Vagina (tissue), 2 donors: ENCODE data around the gene PEX11B. TPM values are rescaled to one million over a fixed set of nuclear protein-coding genes. Genes with fewer than 3 reads are reported as not detected.
A peak's percentile ranks its signal among the peaks of the same experiment; 100 is the strongest.

Experiments
- DNase-seq, 2 donors: peaks; one replicate each; pipeline ENCODE4 v3.0.0-alpha.2; 2017; ENCODE audit errors: extremely low spot score in 2 of 2
- H3K27ac ChIP-seq: fragments of 200-600 bp; sonication (generic); one replicate; pipeline ENCODE4 v1.5.1; 2019
- H3K27me3 ChIP-seq: fragments of 200-600 bp; sonication (generic); one replicate; pipeline ENCODE4 v1.5.1; 2019
- H3K36me3 ChIP-seq, 2 donors: fragments of 200-600 bp; sonication (generic); one replicate each; pipeline ENCODE4 v1.5.1; 2017 to 2019
- H3K4me1 ChIP-seq: fragments of 200-600 bp; sonication (generic); one replicate; pipeline ENCODE4 v1.5.1; 2019
- H3K4me3 ChIP-seq, 2 donors: fragments of 200-600 bp; sonication (generic); 1 replicate in 1 of 2; 2 replicates in 1 of 2; pipeline ENCODE4 v1.5.1; 2016 to 2019
- H3K9me3 ChIP-seq: fragments of 200-600 bp; sonication (generic); one replicate; pipeline ENCODE4 v1.5.1; 2019
- POLR2A ChIP-seq, 2 donors: fragments of 450-650 bp; IDR thresholded peaks; one replicate each; pipeline ENCODE4 v1.6.1; 2017; ENCODE audit warnings: antibody characterized with exemption in 2 of 2, mild to moderate bottlenecking in 2 of 2, moderate library complexity in 2 of 2
- POLR2AphosphoS5 ChIP-seq, 2 donors: sonication (generic); formaldehyde crosslinking; IDR thresholded peaks; one replicate each; pipeline ENCODE4 v1.9.0; 2017; ENCODE audit warnings: antibody characterized with exemption in 2 of 2, mild to moderate bottlenecking in 2 of 2, low read depth in 1 of 2; ENCODE audit not compliant: insufficient read depth in 1 of 2
- intact Hi-C: fragments of 100-400 bp; cut with DNase I; formaldehyde crosslinking; loops from one replicate; pipeline ENCODE4 v1.15.1; 2023
- total RNA-seq: library from RNA; depleted of rRNA; stranded (reverse); fragments of >200 nt; gene quantifications from one replicate; pipeline ENCODE4 v1.2.3, GENCODE V29; 2016
- TF ChIP-seq, protein P1 (sequence below), 3 experiments: fragments of 450-650 bp in 2 of 3; fragments of 200-600 bp in 1 of 3; sonication (generic) in 1 of 3; IDR thresholded peaks; one replicate each; pipeline ENCODE4 v1.5.1; 2017 to 2019; ENCODE audit warnings: antibody characterized with exemption in 3 of 3, mild to moderate bottlenecking in 2 of 3, moderate library complexity in 2 of 3

Gene PEX11B
- total RNA-seq, 1 donor from 2014 or later: 23.6 TPM

GRCh38 chr1:145891587-145892485 is 26.7 kb downstream of the PEX11B start:
- peak overlapping the region; percentile 4 to 28 for H3K4me3 ChIP-seq
- no peaks in the 10 kb centered on the region for H3K36me3 ChIP-seq
- TF ChIP-seq POLR2A (IDR thresholded peaks at IDR 0.05): peak in 1 of 2 donors; percentile 47
- TF ChIP-seq, protein P1, sequence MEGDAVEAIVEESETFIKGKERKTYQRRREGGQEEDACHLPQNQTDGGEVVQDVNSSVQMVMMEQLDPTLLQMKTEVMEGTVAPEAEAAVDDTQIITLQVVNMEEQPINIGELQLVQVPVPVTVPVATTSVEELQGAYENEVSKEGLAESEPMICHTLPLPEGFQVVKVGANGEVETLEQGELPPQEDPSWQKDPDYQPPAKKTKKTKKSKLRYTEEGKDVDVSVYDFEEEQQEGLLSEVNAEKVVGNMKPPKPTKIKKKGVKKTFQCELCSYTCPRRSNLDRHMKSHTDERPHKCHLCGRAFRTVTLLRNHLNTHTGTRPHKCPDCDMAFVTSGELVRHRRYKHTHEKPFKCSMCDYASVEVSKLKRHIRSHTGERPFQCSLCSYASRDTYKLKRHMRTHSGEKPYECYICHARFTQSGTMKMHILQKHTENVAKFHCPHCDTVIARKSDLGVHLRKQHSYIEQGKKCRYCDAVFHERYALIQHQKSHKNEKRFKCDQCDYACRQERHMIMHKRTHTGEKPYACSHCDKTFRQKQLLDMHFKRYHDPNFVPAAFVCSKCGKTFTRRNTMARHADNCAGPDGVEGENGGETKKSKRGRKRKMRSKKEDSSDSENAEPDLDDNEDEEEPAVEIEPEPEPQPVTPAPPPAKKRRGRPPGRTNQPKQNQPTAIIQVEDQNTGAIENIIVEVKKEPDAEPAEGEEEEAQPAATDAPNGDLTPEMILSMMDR (IDR thresholded peaks at IDR 0.05): peak; percentile 89 to 99 (median 90)
- peak; percentile 83 to 94 for TF ChIP-seq POLR2AphosphoS5 (IDR thresholded peaks at IDR 0.05; ENCODE audit: insufficient read depth in 1 of 2, low read depth in 1 of 2)
- intact Hi-C loops: no loop called here
- H3K4me1 ChIP-seq: peaks cover 31% of the 10 kb centered on the region
- H3K27me3 ChIP-seq: no peaks in the 10 kb centered on the region
- peak overlapping the region; percentile 96 for H3K27ac ChIP-seq
- H3K9me3 ChIP-seq: no peaks in the 10 kb centered on the region
- peak in 1 of 2 donors; percentile 98 for DNase-seq

DNA sequence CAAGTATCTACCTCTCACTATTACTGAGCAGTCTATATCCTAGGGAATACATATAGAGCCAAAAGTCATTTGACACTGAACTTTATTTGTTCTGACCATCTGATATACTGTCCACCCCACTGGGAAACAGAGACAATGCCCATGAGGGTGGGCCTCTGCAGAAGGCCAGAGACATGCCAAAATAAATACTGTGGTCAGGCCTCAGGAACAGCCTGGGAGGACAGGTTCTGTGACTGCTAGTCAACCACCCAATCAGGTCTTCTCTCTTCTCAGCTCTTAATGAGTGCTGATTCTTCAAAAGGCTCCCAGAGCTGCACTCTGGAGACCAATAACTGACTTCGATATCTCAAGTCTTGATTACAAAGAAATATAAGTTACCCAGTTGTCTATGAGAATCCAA is 27.4 kb downstream of the PEX11B start:
- no peaks in the 10 kb centered on the region for H3K27me3 ChIP-seq
- H3K4me1 ChIP-seq: peaks cover 31% of the 10 kb centered on the region
- intact Hi-C loops: no loop called here
- no peaks in the 10 kb centered on the region for H3K36me3 ChIP-seq
- no peaks in the 10 kb centered on the region for H3K9me3 ChIP-seq
- peak overlapping the region; percentile 96 for H3K27ac ChIP-seq
- TF ChIP-seq, protein P1 (IDR thresholded peaks at IDR 0.05): no peak
- no peak overlapping the region for H3K4me3 ChIP-seq
- peak in 1 of 2 donors; percentile 84 for DNase-seq

DNA sequence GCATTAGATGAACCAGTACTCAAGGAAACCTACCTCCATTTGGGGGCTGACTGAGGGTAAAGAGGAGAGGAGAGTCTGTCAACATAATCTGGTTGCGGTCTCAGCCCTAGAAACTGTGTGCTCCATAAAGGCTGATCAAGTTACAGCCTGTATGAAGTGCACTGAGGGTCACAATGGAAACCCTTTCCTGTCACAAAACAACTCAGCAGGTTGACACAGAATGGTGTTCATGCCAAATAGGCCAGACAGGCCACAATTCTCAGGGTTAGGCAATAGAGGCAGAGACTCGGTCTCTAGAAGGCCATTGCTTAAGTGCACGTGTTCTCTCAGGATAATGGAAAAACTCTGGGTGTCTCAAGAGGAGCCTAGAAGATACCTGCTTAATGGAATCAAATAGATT is 28.8 kb downstream of the PEX11B start:
- H3K4me1 ChIP-seq: peaks cover 38% of the 10 kb centered on the region
- H3K4me3 ChIP-seq: no peak overlapping the region
- no peaks in the 10 kb centered on the region for H3K9me3 ChIP-seq
- no peak for TF ChIP-seq POLR2A (IDR thresholded peaks at IDR 0.05)
- TF ChIP-seq, protein P1 (IDR thresholded peaks at IDR 0.05): no peak
- H3K36me3 ChIP-seq: no peaks in the 10 kb centered on the region
- peak overlapping the region; percentile 96 for H3K27ac ChIP-seq
- intact Hi-C loops: no loop called here
- DNase-seq: peak in 1 of 2 donors; percentile 78
- H3K27me3 ChIP-seq: no peaks in the 10 kb centered on the region

GRCh38 chr1:145887631-145888030 is 30.9 kb downstream of the PEX11B start:
- H3K27ac ChIP-seq: no peak overlapping the region
- intact Hi-C loops: no loop called here
- TF ChIP-seq POLR2A (IDR thresholded peaks at IDR 0.05) (no peak), POLR2AphosphoS5 (IDR thresholded peaks at IDR 0.05; ENCODE audit: insufficient read depth in 1 of 2, low read depth in 1 of 2) (no peak)
- TF ChIP-seq, protein P1 (IDR thresholded peaks at IDR 0.05): no peak
- H3K9me3 ChIP-seq: no peaks in the 10 kb centered on the region
- no peaks in the 10 kb centered on the region for H3K36me3 ChIP-seq
- H3K4me3 ChIP-seq: no peak overlapping the region
- H3K4me1 ChIP-seq: peaks cover 32% of the 10 kb centered on the region
- no peaks in the 10 kb centered on the region for H3K27me3 ChIP-seq
- DNase-seq: peak in 1 of 2 donors; percentile 62

DNA sequence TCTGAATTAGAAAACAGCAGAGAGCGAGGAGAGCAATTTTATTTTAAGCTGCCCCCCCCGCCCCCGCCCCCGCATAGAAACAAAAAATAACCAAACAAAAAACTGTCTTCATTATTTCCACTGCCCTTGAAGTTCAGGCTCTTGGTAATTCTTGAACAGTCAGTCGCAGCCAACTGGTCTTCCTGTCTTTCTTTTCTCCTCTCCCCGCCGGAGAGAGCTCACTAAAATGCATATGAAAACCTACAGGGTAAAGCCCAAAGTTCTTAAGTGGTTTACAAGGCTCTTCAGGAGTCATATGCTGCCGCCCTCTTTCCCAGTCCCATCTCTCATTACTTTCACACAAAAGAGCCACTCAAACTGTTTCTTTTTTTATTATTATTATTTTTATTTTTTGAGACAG is 31.7 kb downstream of the PEX11B start:
- Histone ChIP-seq H3K27ac (peak overlapping the region; percentile 45), H3K36me3 (no peaks in the 10 kb centered on the region), H3K9me3 (no peaks in the 10 kb centered on the region), H3K4me3 (no peak overlapping the region), H3K27me3 (no peaks in the 10 kb centered on the region), H3K4me1 (peaks cover 25% of the 10 kb centered on the region)
- intact Hi-C loops: no loop called here
- TF ChIP-seq POLR2AphosphoS5 (IDR thresholded peaks at IDR 0.05; ENCODE audit: insufficient read depth in 1 of 2, low read depth in 1 of 2) (no peak), POLR2A (IDR thresholded peaks at IDR 0.05) (no peak)
- no peak for DNase-seq
